Keratinocyte (primary cell): ENCODE results near the gene CBLL1.

Source experiments
- EZH2 ChIP-seq: IDR thresholded peaks from one replicate; pipeline ENCODE4 v1.6.1; 2012; ENCODE audit warnings: inconsistent platforms, mild to moderate bottlenecking, low read length, moderate library complexity
- TF ChIP-seq, protein P1 (sequence below), 3 experiments: IDR thresholded peaks in 1 of 3; conservative IDR thresholded peaks in 1 of 3; optimal IDR thresholded peaks in 1 of 3; 2 replicates in 2 of 3; 3 replicates in 1 of 3; pipeline versions ENCODE3 to v1.5.1; 2011; ENCODE audit warnings: low read length in 3 of 3, mild to moderate bottlenecking in 3 of 3, moderate library complexity in 2 of 3, control low read depth in 1 of 3, inconsistent platforms in 1 of 3; ENCODE audit not compliant: insufficient read depth in 2 of 3; ENCODE audit errors: extremely low read depth in 1 of 3

DNA sequence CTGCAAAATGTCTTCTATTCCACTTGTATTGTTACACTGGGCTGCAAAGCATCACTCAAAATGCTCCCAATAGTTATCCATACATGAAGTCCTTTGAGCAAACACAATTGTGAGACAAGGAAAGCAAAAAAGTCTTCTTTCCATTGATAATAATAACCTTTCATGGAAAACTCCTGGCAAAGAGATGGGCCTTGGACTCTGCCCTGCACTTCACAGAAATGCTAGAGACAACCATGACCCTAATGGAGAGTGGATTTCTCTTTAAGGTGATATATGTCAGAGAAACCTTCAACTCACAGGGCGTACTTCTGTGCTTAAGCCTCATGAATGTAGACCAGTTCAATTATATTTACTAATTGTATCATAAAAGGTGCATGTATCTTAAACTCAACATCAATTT lies 39.7 kb downstream of the CBLL1 start:
- TF ChIP-seq, protein P1, sequence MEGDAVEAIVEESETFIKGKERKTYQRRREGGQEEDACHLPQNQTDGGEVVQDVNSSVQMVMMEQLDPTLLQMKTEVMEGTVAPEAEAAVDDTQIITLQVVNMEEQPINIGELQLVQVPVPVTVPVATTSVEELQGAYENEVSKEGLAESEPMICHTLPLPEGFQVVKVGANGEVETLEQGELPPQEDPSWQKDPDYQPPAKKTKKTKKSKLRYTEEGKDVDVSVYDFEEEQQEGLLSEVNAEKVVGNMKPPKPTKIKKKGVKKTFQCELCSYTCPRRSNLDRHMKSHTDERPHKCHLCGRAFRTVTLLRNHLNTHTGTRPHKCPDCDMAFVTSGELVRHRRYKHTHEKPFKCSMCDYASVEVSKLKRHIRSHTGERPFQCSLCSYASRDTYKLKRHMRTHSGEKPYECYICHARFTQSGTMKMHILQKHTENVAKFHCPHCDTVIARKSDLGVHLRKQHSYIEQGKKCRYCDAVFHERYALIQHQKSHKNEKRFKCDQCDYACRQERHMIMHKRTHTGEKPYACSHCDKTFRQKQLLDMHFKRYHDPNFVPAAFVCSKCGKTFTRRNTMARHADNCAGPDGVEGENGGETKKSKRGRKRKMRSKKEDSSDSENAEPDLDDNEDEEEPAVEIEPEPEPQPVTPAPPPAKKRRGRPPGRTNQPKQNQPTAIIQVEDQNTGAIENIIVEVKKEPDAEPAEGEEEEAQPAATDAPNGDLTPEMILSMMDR (optimal IDR thresholded peaks at IDR 0.05 in 1 of 3, IDR thresholded peaks at IDR 0.05 in 1 of 3, conservative IDR thresholded peaks at IDR 0.05 in 1 of 3; ENCODE audit: extremely low read depth in 1 of 3, insufficient read depth in 2 of 3, low read length in 3 of 3) = no peak
- no peak for TF ChIP-seq EZH2
